A549 treated with dexamethasone at 1 μM for 4 hours (cell line): ENCODE results near the gene PSME2. TPM values are rescaled to one million over a fixed set of nuclear protein-coding genes. Genes with fewer than 3 reads are reported as not detected.

Experiments
- total RNA-seq: library from RNA; stranded (reverse); fragments of 200-300 nt; extraction: Qiagen RNA extraction; gene quantifications from 5 replicates; pipeline ENCODE4 v1.2.3, GENCODE V29; 2022

Gene PSME2
- total RNA-seq, 1 experiment from 2014 or later = 183 TPM

Other genes starting within 250 kb of the PSME2 start
- 45.2 to 49.2 TPM (median 47.5 TPM) in 5 replicates for gene DHRS4, start 192.8 kb downstream of the PSME2 start, total RNA-seq
- 21.1 to 36.7 TPM (median 31.9 TPM) in 5 replicates for gene DHRS4L2, start 157.7 kb downstream of the PSME2 start, total RNA-seq
- 0.29 to 0.86 TPM (median 0.53 TPM) in 5 replicates for gene CARMIL3, start 94.6 kb downstream of the PSME2 start, total RNA-seq
- gene CPNE6, start 75.0 kb downstream of the PSME2 start, total RNA-seq = 0.06 to 0.34 TPM (median 0.13 TPM) in 5 replicates
- 15.7 to 23.6 TPM (median 21.3 TPM) in 5 replicates for gene PCK2, start 52.3 kb downstream of the PSME2 start, total RNA-seq
- gene DCAF11, start 31.8 kb downstream of the PSME2 start, total RNA-seq = 21.0 to 23.9 TPM (median 22.6 TPM) in 5 replicates
- gene NRL, start 31.7 kb downstream of the PSME2 start, total RNA-seq = 0.60 to 1.2 TPM (median 0.86 TPM) in 5 replicates
- 0.09 to 0.16 TPM (median 0.14 TPM) in 3 of 5 replicates, not detected in the others for gene FITM1, start 16.0 kb downstream of the PSME2 start, total RNA-seq
- 138 to 176 TPM (median 145 TPM) in 5 replicates for gene PSME1, start 10.4 kb downstream of the PSME2 start, total RNA-seq
- gene EMC9, start 5.0 kb downstream of the PSME2 start, total RNA-seq = 47.5 to 52.9 TPM (median 49.0 TPM) in 5 replicates
- gene RNF31, start 888 bp upstream of the PSME2 start, total RNA-seq = 22.5 to 40.0 TPM (median 36.1 TPM) in 5 replicates
- 15.8 to 20.8 TPM (median 16.9 TPM) in 5 replicates for gene IRF9, start 14.7 kb upstream of the PSME2 start, total RNA-seq
- gene REC8, start 25.5 kb upstream of the PSME2 start, total RNA-seq = 2.7 to 6.1 TPM (median 3.4 TPM) in 5 replicates
- 68.8 to 105 TPM (median 97.4 TPM) in 5 replicates for gene IPO4, start 42.2 kb upstream of the PSME2 start, total RNA-seq
- 58.4 to 67.4 TPM (median 65.1 TPM) in 5 replicates for gene TM9SF1, start 48.8 kb upstream of the PSME2 start, total RNA-seq
- gene TSSK4, start 59.1 kb upstream of the PSME2 start, total RNA-seq = not detected in 5 replicates
- 81.0 to 115 TPM (median 82.9 TPM) in 5 replicates for gene CHMP4A, start 66.9 kb upstream of the PSME2 start, total RNA-seq
- 23.3 to 28.2 TPM (median 26.8 TPM) in 5 replicates for gene MDP1, start 69.5 kb upstream of the PSME2 start, total RNA-seq
- gene NEDD8, start 85.8 kb upstream of the PSME2 start, total RNA-seq = 414 to 527 TPM (median 420 TPM) in 5 replicates
- gene GMPR2, start 86.3 kb upstream of the PSME2 start, total RNA-seq = 52.0 to 70.3 TPM (median 55.1 TPM) in 5 replicates
- 30.5 to 38.0 TPM (median 34.9 TPM) in 5 replicates for gene TINF2, start 96.0 kb upstream of the PSME2 start, total RNA-seq
- gene TGM1, start 116.6 kb upstream of the PSME2 start, total RNA-seq = 0.82 to 1.4 TPM (median 1.1 TPM) in 5 replicates
- 13.5 to 15.8 TPM (median 14.7 TPM) in 5 replicates for gene RABGGTA, start 125.0 kb upstream of the PSME2 start, total RNA-seq
- 9.3 to 12.6 TPM (median 11.1 TPM) in 5 replicates for gene DHRS1, start 153.2 kb upstream of the PSME2 start, total RNA-seq
- gene NOP9, start 153.2 kb upstream of the PSME2 start, total RNA-seq = 12.5 to 17.2 TPM (median 17.2 TPM) in 5 replicates
- gene CIDEB, start 161.4 kb upstream of the PSME2 start, total RNA-seq = 0.12 to 0.32 TPM (median 0.14 TPM) in 4 of 5 replicates, not detected in the other
- 1.3 to 5.0 TPM (median 3.6 TPM) in 5 replicates for gene LTB4R2, start 163.5 kb upstream of the PSME2 start, total RNA-seq
- gene LTB4R, start 164.9 kb upstream of the PSME2 start, total RNA-seq = 2.7 to 6.5 TPM (median 4.3 TPM) in 5 replicates
- 0.08 TPM in 1 of 5 replicates, not detected in the others for gene ADCY4, start 188.5 kb upstream of the PSME2 start, total RNA-seq
- gene RIPK3, start 193.4 kb upstream of the PSME2 start, total RNA-seq = 0.09 TPM in 1 of 5 replicates, not detected in the others
- 0.09 to 0.28 TPM (median 0.15 TPM) in 5 replicates for gene NFATC4, start 221.6 kb upstream of the PSME2 start, total RNA-seq